Measurements from ENCODE around the gene WDR55.

The WDR55 gene

DNA sequence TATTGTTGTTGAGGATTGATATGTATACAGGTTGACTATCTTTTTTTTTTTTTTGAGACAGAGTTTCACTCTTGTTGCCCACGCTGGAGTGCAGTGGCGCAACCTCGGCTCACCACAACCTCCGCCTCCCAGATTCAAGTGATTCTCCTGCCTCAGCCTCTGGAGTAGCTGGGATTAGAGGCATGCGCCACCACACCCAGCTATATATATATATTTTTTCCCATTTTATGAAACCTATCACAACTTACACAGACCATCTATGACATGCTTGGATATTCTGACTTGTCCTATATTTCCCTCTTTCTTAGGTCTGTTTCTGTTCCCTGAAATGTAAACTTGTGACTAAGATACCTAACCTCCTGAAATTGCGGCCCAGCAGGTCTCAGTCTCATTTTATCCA is 36.7 kb upstream of the WDR55 start:
- WGBS, 2 donors (ENCODE audit: extremely low coverage in 2 of 2, insufficient read length in 2 of 2, insufficient replicate concordance in 1 of 2), result no CpG with 5 or more reads among the region's 6 CpGs
- H3K4me1 ChIP-seq (ENCODE audit: control insufficient read depth in 2 of 2, insufficient read depth in 1 of 2, low read depth in 1 of 2, low read length in 2 of 2), result no peaks in the 10 kb centered on the region

GRCh38 chr5:140628711-140629110 is 36.0 kb upstream of the WDR55 start:
- Histone ChIP-seq H2AK5ac (ENCODE audit: low read depth, low read length) (no peak overlapping the region), H3K27me3 (ENCODE audit: control insufficient read depth in 3 of 3, insufficient read depth in 3 of 3, low read depth in 1 of 3, low read length in 3 of 3) (no peaks in the 10 kb centered on the region), H3K23ac (ENCODE audit: low read depth, low read length, poor library complexity) (no peak overlapping the region), H3K36me3 (replicated peaks in 1 of 2; ENCODE audit: control insufficient read depth in 2 of 2, insufficient read depth in 2 of 2, low read length in 2 of 2) (no peaks in the 10 kb centered on the region), H4K8ac (ENCODE audit: low read depth, low read length) (no peak overlapping the region), H3K4me1 (ENCODE audit: control insufficient read depth in 2 of 2, insufficient read depth in 1 of 2, low read depth in 1 of 2, low read length in 2 of 2) (no peaks in the 10 kb centered on the region), H3K27ac (replicated peaks; ENCODE audit: low read length) (no peak overlapping the region), H3K4me2 (ENCODE audit: insufficient read depth, low read length, poor library complexity, severe bottlenecking) (no peak overlapping the region), H2BK120ac (ENCODE audit: low read depth, low read length) (no peak overlapping the region), H3K9ac (ENCODE audit: low read depth, low read length, poor library complexity) (no peak overlapping the region), H2BK15ac (ENCODE audit: low read length) (no peak overlapping the region), H3K18ac (ENCODE audit: low read length) (no peak overlapping the region), H2AFZ (ENCODE audit: low read length) (no peak overlapping the region), H3K4ac (ENCODE audit: low read length) (no peak overlapping the region), H3K9me3 (replicated peaks in 1 of 2; ENCODE audit: control insufficient read depth in 2 of 2, insufficient read depth in 1 of 2, low read depth in 1 of 2, low read length in 2 of 2) (peaks cover 13 to 15% of the 10 kb centered on the region in 2 donors), H3K4me3 (ENCODE audit: low read length in 2 of 2) (no peak overlapping the region), H2BK5ac (ENCODE audit: low read length) (no peak overlapping the region), H3K14ac (ENCODE audit: low read length) (no peak overlapping the region), H3K79me1 (ENCODE audit: low read depth, low read length) (no peaks in the 10 kb centered on the region), H4K91ac (ENCODE audit: low read depth, low read length, poor library complexity) (no peak overlapping the region), H2BK12ac (ENCODE audit: low read length) (no peak overlapping the region)
- no CpG with 5 or more reads among the region's 1 CpG for WGBS, 2 donors (ENCODE audit: extremely low coverage in 2 of 2, insufficient read length in 2 of 2, insufficient replicate concordance in 1 of 2)
- no peak for DNase-seq (ENCODE audit: low spot score)

More for the DNA sequence above, 36.7 kb upstream of the WDR55 start:
- no peak overlapping the region for H3K4ac ChIP-seq (ENCODE audit: low read length)
- no peak overlapping the region for H2AK5ac ChIP-seq (ENCODE audit: low read depth, low read length)
- H3K4me3 ChIP-seq (ENCODE audit: low read length in 2 of 2), result no peak overlapping the region
- H2BK15ac ChIP-seq (ENCODE audit: low read length), result no peak overlapping the region
- no peak overlapping the region for H2BK5ac ChIP-seq (ENCODE audit: low read length)
- H4K91ac ChIP-seq (ENCODE audit: low read depth, low read length, poor library complexity), result no peak overlapping the region
- H2AFZ ChIP-seq (ENCODE audit: low read length), result no peak overlapping the region
- no peaks in the 10 kb centered on the region for H3K79me1 ChIP-seq (ENCODE audit: low read depth, low read length)
- no peak overlapping the region for H2BK120ac ChIP-seq (ENCODE audit: low read depth, low read length)
- H3K36me3 ChIP-seq (replicated peaks in 1 of 2; ENCODE audit: control insufficient read depth in 2 of 2, insufficient read depth in 2 of 2, low read length in 2 of 2), result no peaks in the 10 kb centered on the region
- no peak overlapping the region for H4K8ac ChIP-seq (ENCODE audit: low read depth, low read length)
- no peak overlapping the region for H3K18ac ChIP-seq (ENCODE audit: low read length)
- no peak overlapping the region for H2BK12ac ChIP-seq (ENCODE audit: low read length)
- peaks cover 13 to 15% of the 10 kb centered on the region in 2 donors for H3K9me3 ChIP-seq (replicated peaks in 1 of 2; ENCODE audit: control insufficient read depth in 2 of 2, insufficient read depth in 1 of 2, low read depth in 1 of 2, low read length in 2 of 2)
- DNase-seq (ENCODE audit: low spot score), result no peak
- no peak overlapping the region for H3K14ac ChIP-seq (ENCODE audit: low read length)
- no peak overlapping the region for H3K23ac ChIP-seq (ENCODE audit: low read depth, low read length, poor library complexity)
- H3K4me2 ChIP-seq (ENCODE audit: insufficient read depth, low read length, poor library complexity, severe bottlenecking), result no peak overlapping the region
- H3K27ac ChIP-seq (replicated peaks; ENCODE audit: low read length), result no peak overlapping the region
- H3K27me3 ChIP-seq (ENCODE audit: control insufficient read depth in 3 of 3, insufficient read depth in 3 of 3, low read depth in 1 of 3, low read length in 3 of 3), result no peaks in the 10 kb centered on the region
- H3K9ac ChIP-seq (ENCODE audit: low read depth, low read length, poor library complexity), result no peak overlapping the region

- H3K9me3 ChIP-seq (replicated peaks in 1 of 2; ENCODE audit: control insufficient read depth in 2 of 2, insufficient read depth in 1 of 2, low read depth in 1 of 2, low read length in 2 of 2), result peaks cover 10 to 15% of the 10 kb centered on the region in 2 donors
- H3K27me3 ChIP-seq (ENCODE audit: control insufficient read depth in 3 of 3, insufficient read depth in 3 of 3, low read depth in 1 of 3, low read length in 3 of 3), result no peaks in the 10 kb centered on the region
- H2BK5ac ChIP-seq (ENCODE audit: low read length), result no peak overlapping the region
- no peak overlapping the region for H3K27ac ChIP-seq (replicated peaks; ENCODE audit: low read length)
- WGBS, 2 donors (ENCODE audit: extremely low coverage in 2 of 2, insufficient read length in 2 of 2, insufficient replicate concordance in 1 of 2), result no CpG with 5 or more reads among the region's 2 CpGs
- peak overlapping the region; percentile 40 for H2AFZ ChIP-seq (ENCODE audit: low read length)
- no peak overlapping the region for H4K8ac ChIP-seq (ENCODE audit: low read depth, low read length)
- H2AK5ac ChIP-seq (ENCODE audit: low read depth, low read length), result no peak overlapping the region
- no peaks in the 10 kb centered on the region for H3K4me1 ChIP-seq (ENCODE audit: control insufficient read depth in 2 of 2, insufficient read depth in 1 of 2, low read depth in 1 of 2, low read length in 2 of 2)
- no peak for DNase-seq (ENCODE audit: low spot score)
- no peak overlapping the region for H3K18ac ChIP-seq (ENCODE audit: low read length)
- H2BK15ac ChIP-seq (ENCODE audit: low read length), result no peak overlapping the region
- H2BK12ac ChIP-seq (ENCODE audit: low read length), result no peak overlapping the region
- no peak overlapping the region for H3K14ac ChIP-seq (ENCODE audit: low read length)
- H3K9ac ChIP-seq (ENCODE audit: low read depth, low read length, poor library complexity), result no peak overlapping the region
- H3K4ac ChIP-seq (ENCODE audit: low read length), result no peak overlapping the region
- no peak overlapping the region for H2BK120ac ChIP-seq (ENCODE audit: low read depth, low read length)
- H3K23ac ChIP-seq (ENCODE audit: low read depth, low read length, poor library complexity), result no peak overlapping the region
- no peak overlapping the region for H4K91ac ChIP-seq (ENCODE audit: low read depth, low read length, poor library complexity)
- no peaks in the 10 kb centered on the region for H3K79me1 ChIP-seq (ENCODE audit: low read depth, low read length)
- no peak overlapping the region for H3K4me2 ChIP-seq (ENCODE audit: insufficient read depth, low read length, poor library complexity, severe bottlenecking)
- H3K4me3 ChIP-seq (ENCODE audit: low read length in 2 of 2), result no peak overlapping the region
- H3K36me3 ChIP-seq (replicated peaks in 1 of 2; ENCODE audit: control insufficient read depth in 2 of 2, insufficient read depth in 2 of 2, low read length in 2 of 2), result no peaks in the 10 kb centered on the region
Observed at GRCh38 chr5:140630292-140631035, 34.2 kb upstream of the WDR55 start.

GRCh38 chr5:140631036-140631417 is 33.7 kb upstream of the WDR55 start:
- Histone ChIP-seq H3K36me3 (replicated peaks in 1 of 2; ENCODE audit: control insufficient read depth in 2 of 2, insufficient read depth in 2 of 2, low read length in 2 of 2) (no peaks in the 10 kb centered on the region), H4K91ac (ENCODE audit: low read depth, low read length, poor library complexity) (no peak overlapping the region), H3K27ac (replicated peaks; ENCODE audit: low read length) (no peak overlapping the region), H2BK12ac (ENCODE audit: low read length) (no peak overlapping the region), H2BK15ac (ENCODE audit: low read length) (no peak overlapping the region), H2AFZ (ENCODE audit: low read length) (peak overlapping the region; percentile 40), H3K79me1 (ENCODE audit: low read depth, low read length) (no peaks in the 10 kb centered on the region), H3K4me1 (ENCODE audit: control insufficient read depth in 2 of 2, insufficient read depth in 1 of 2, low read depth in 1 of 2, low read length in 2 of 2) (no peaks in the 10 kb centered on the region), H2BK5ac (ENCODE audit: low read length) (no peak overlapping the region), H3K14ac (ENCODE audit: low read length) (no peak overlapping the region), H3K4me3 (ENCODE audit: low read length in 2 of 2) (no peak overlapping the region), H3K4ac (ENCODE audit: low read length) (no peak overlapping the region), H2AK5ac (ENCODE audit: low read depth, low read length) (no peak overlapping the region), H4K8ac (ENCODE audit: low read depth, low read length) (no peak overlapping the region), H2BK120ac (ENCODE audit: low read depth, low read length) (no peak overlapping the region), H3K27me3 (ENCODE audit: control insufficient read depth in 3 of 3, insufficient read depth in 3 of 3, low read depth in 1 of 3, low read length in 3 of 3) (no peaks in the 10 kb centered on the region), H3K4me2 (ENCODE audit: insufficient read depth, low read length, poor library complexity, severe bottlenecking) (no peak overlapping the region), H3K23ac (ENCODE audit: low read depth, low read length, poor library complexity) (no peak overlapping the region), H3K18ac (ENCODE audit: low read length) (no peak overlapping the region), H3K9ac (ENCODE audit: low read depth, low read length, poor library complexity) (no peak overlapping the region), H3K9me3 (replicated peaks in 1 of 2; ENCODE audit: control insufficient read depth in 2 of 2, insufficient read depth in 1 of 2, low read depth in 1 of 2, low read length in 2 of 2) (peaks cover 10 to 15% of the 10 kb centered on the region in 2 donors)
- DNase-seq (ENCODE audit: low spot score), result no peak
- WGBS, 2 donors (ENCODE audit: extremely low coverage in 2 of 2, insufficient read length in 2 of 2, insufficient replicate concordance in 1 of 2), result no CpG with 5 or more reads among the region's 4 CpGs
